GM19025 (cell line): Measurements from ENCODE around the gene CCNJL.
"Not testable (repeated sequence)": the region's sequence is repeated elsewhere in the genome, so short reads cannot be mapped to it uniquely, and the experiment has no call there.

ENCODE experiments used
- ATAC-seq: cut with Tn5 transposase; IDR thresholded peaks from one replicate; pipeline ENCODE4 v1.9.1; 2021; ENCODE audit warnings: mild to moderate bottlenecking, low read depth, moderate library complexity; ENCODE audit not compliant: unreplicated experiment

The CCNJL gene

GRCh38 chr5:160312134-160312959, at the start of gene CCNJL:
Gene CCNJL (minus strand): TSS chr5:160312564. CDS start chr5:160311923, 641 bp downstream.
- peak; percentile 48 for ATAC-seq

GRCh38 chr5:160361624-160362228, 49.4 kb upstream of the CCNJL start:
- no peak for ATAC-seq

- ATAC-seq, result no peak
Measured at GRCh38 chr5:160360310-160360709, 47.9 kb upstream of the CCNJL start.

- ATAC-seq, result no peak
Measured at GRCh38 chr5:160359816-160360215, 47.5 kb upstream of the CCNJL start.

- ATAC-seq, result no peak
Measured at GRCh38 chr5:160359242-160359641, 46.9 kb upstream of the CCNJL start.

- no peak for ATAC-seq
Measured at GRCh38 chr5:160357861-160358411, 45.6 kb upstream of the CCNJL start.

- ATAC-seq, result no peak
Measured at GRCh38 chr5:160357394-160357793, 45.0 kb upstream of the CCNJL start.

GRCh38 chr5:160356550-160357347, 44.4 kb upstream of the CCNJL start:
- ATAC-seq, result no peak

GRCh38 chr5:160354666-160355065, 42.3 kb upstream of the CCNJL start:
- ATAC-seq, result no peak

- no peak for ATAC-seq
Measured at GRCh38 chr5:160353379-160353778, 41.0 kb upstream of the CCNJL start.

GRCh38 chr5:160352308-160352707, 39.9 kb upstream of the CCNJL start:
- no peak for ATAC-seq

- ATAC-seq, result no peak
Measured at GRCh38 chr5:160349935-160350303, 37.6 kb upstream of the CCNJL start.

GRCh38 chr5:160349249-160349934, 37.0 kb upstream of the CCNJL start:
- no peak for ATAC-seq

- ATAC-seq, result no peak
Measured at GRCh38 chr5:160348080-160348479, 35.7 kb upstream of the CCNJL start.

- ATAC-seq, result no peak
Measured at GRCh38 chr5:160347448-160347847, 35.1 kb upstream of the CCNJL start.

- no peak for ATAC-seq
Measured at GRCh38 chr5:160342413-160342941, 30.1 kb upstream of the CCNJL start.

- no peak for ATAC-seq
Measured at GRCh38 chr5:160341309-160341870, 29.0 kb upstream of the CCNJL start.

GRCh38 chr5:160340513-160340912, 28.1 kb upstream of the CCNJL start:
- ATAC-seq, result not testable (repeated sequence)

- no peak for ATAC-seq
Measured at GRCh38 chr5:160339406-160340130, 27.2 kb upstream of the CCNJL start.
